Peyer's patch (tissue), 4 donors: ENCODE measurements around the gene PSD4. TPM values are rescaled to one million over a fixed set of nuclear protein-coding genes. Genes with fewer than 3 reads are reported as not detected.
A peak's percentile ranks its signal among the peaks of the same experiment; 100 is the strongest.

Source experiments
- DNase-seq, 3 donors: peaks; one replicate each; pipeline ENCODE4 v3.0.0-alpha.2; 2017 to 2019
- H3K27ac ChIP-seq, 4 donors: fragments of 200-600 bp; sonication (generic); one replicate each; pipeline ENCODE4 v1.5.1; 2016 to 2019
- H3K27me3 ChIP-seq, 2 donors: fragments of 200-600 bp; sonication (generic); one replicate each; pipeline ENCODE4 v1.5.1; 2019
- H3K36me3 ChIP-seq, 3 donors: fragments of 200-600 bp; sonication (generic); one replicate each; pipeline ENCODE4 v1.5.1; 2016 to 2019
- H3K4me1 ChIP-seq, 4 donors: fragments of 200-600 bp; sonication (generic); one replicate each; pipeline ENCODE4 v1.5.1; 2016 to 2019
- H3K4me3 ChIP-seq, 4 donors: fragments of 200-600 bp; sonication (generic); 1 replicate in 3 of 4; 2 replicates in 1 of 4; pipeline ENCODE4 v1.5.1; 2016 to 2019; ENCODE audit warnings: mild to moderate bottlenecking in 1 of 4
- H3K9me3 ChIP-seq, 4 donors: fragments of 200-600 bp; sonication (generic); one replicate each; pipeline ENCODE4 v1.5.1; 2016 to 2019; ENCODE audit warnings: mild to moderate bottlenecking in 1 of 4
- CTCF ChIP-seq, 6 experiments: fragments of 450-650 bp in 4 of 6; fragments of 200-600 bp in 2 of 6; sonication (generic) in 1 of 6; IDR thresholded peaks; one replicate each; pipeline ENCODE4 v1.5.1; 2017 to 2019; ENCODE audit warnings: antibody characterized with exemption in 6 of 6, mild to moderate bottlenecking in 3 of 6, moderate library complexity in 1 of 6
- POLR2A ChIP-seq, 2 donors: fragments of 450-650 bp; IDR thresholded peaks; one replicate each; pipeline ENCODE4 v1.5.1; 2017; ENCODE audit warnings: antibody characterized with exemption in 2 of 2, mild to moderate bottlenecking in 2 of 2, moderate library complexity in 2 of 2
- total RNA-seq, 4 donors: library from RNA; depleted of rRNA; stranded (reverse); fragments of >200 nt; gene quantifications; one replicate each; pipeline ENCODE4 v1.1.0, GENCODE V29; 2016

Gene PSD4
- total RNA-seq: 100 to 1,000 TPM; 125 to 284 (median 212) TPM

GRCh38 chr2:113173542-113174375, at the start of gene PSD4:
Gene PSD4, plus strand, starts transcription at chr2:113173971. Its CDS starts 8,486 bp downstream, at chr2:113182457.
- peak within 1 kb of the TSS; percentile 68 to 91 (median 78) for H3K27ac ChIP-seq
- peak within 1 kb of the TSS; percentile 44 to 59 (median 46) for H3K4me3 ChIP-seq
- no peaks in the 10 kb centered on the region for H3K9me3 ChIP-seq
- no peaks in the 10 kb centered on the region for H3K27me3 ChIP-seq
- H3K4me1 ChIP-seq: peaks cover 0 to 23% (median 8%) of the 10 kb centered on the region in 4 donors
- H3K36me3 ChIP-seq: no peaks in the 10 kb centered on the region
- TF ChIP-seq POLR2A (IDR thresholded peaks at IDR 0.05) (no peak), CTCF (IDR thresholded peaks at IDR 0.05) (no peak)
- DNase-seq: peak; percentile 70 to 95 (median 93)

- Histone ChIP-seq H3K36me3 (no peaks in the 10 kb centered on the region), H3K9me3 (no peaks in the 10 kb centered on the region), H3K4me1 (peaks cover 0 to 11% (median 0%) of the 10 kb centered on the region in 4 donors), H3K4me3 (no peak overlapping the region), H3K27me3 (no peaks in the 10 kb centered on the region), H3K27ac (no peak overlapping the region)
- no peak for DNase-seq
- no peak for TF ChIP-seq POLR2A (IDR thresholded peaks at IDR 0.05)
- no peak for TF ChIP-seq CTCF (IDR thresholded peaks at IDR 0.05)
These were observed 49.4 kb upstream of the PSD4 start for GRCh38 chr2:113124181-113124961.

- DNase-seq: no peak
- Histone ChIP-seq H3K4me3 (no peak overlapping the region), H3K9me3 (no peaks in the 10 kb centered on the region), H3K36me3 (no peaks in the 10 kb centered on the region), H3K4me1 (peaks cover 0 to 11% (median 0%) of the 10 kb centered on the region in 4 donors), H3K27ac (no peak overlapping the region), H3K27me3 (no peaks in the 10 kb centered on the region)
- TF ChIP-seq POLR2A (IDR thresholded peaks at IDR 0.05) (no peak), CTCF (IDR thresholded peaks at IDR 0.05) (no peak)
These were observed 48.6 kb upstream of the PSD4 start for GRCh38 chr2:113124984-113125855.

- Histone ChIP-seq H3K36me3 (no peaks in the 10 kb centered on the region), H3K4me1 (peaks cover 0 to 11% (median 0%) of the 10 kb centered on the region in 4 donors), H3K9me3 (no peaks in the 10 kb centered on the region), H3K27me3 (no peaks in the 10 kb centered on the region), H3K4me3 (peak within 1 kb of the TSS in 1 of 4 donors; percentile 29), H3K27ac (no peak within 1 kb of the TSS)
- DNase-seq: no peak
- TF ChIP-seq CTCF (IDR thresholded peaks at IDR 0.05) (no peak), POLR2A (IDR thresholded peaks at IDR 0.05) (no peak)
These were observed 46.7 kb upstream of the PSD4 start, which contains the start of gene IL1RN for GRCh38 chr2:113126845-113127645. Gene IL1RN, plus strand, starts transcription at chr2:113127598. Its CDS starts 27 bp downstream, at chr2:113127625.
